Hematopoietic multipotent progenitor cell treated with erythropoietin and hydrocortisone succinate and interleukin-3 and kit ligand, for 17 days (in vitro differentiated cells): ENCODE data around the gene CHST15.

Experiments used
- DNase-seq: peaks from one replicate; pipeline ENCODE4 v3.0.0-alpha.2; 2015; ENCODE audit warnings: low spot score

CHST15 gene

DNA sequence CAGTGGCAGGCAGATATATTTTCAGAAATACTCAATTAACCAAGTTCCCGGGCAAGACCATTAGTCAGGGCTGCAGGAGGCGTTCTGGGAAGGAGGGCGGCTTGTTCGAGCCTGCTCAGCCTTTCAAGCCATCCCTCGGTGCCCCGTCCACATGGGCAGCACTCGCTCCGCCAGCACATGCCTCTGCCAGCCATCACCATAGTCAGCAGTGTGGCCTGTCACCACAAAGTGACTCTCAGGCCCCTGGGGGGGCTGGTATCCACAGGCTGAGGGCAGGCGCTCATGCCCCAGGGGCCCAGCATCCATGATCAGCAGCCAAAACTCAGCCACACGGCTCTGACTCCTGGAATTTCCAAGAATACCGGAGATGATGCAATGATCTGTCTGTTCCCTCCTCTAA, 81.9 kb downstream of the CHST15 start:
- no peak for DNase-seq

DNA sequence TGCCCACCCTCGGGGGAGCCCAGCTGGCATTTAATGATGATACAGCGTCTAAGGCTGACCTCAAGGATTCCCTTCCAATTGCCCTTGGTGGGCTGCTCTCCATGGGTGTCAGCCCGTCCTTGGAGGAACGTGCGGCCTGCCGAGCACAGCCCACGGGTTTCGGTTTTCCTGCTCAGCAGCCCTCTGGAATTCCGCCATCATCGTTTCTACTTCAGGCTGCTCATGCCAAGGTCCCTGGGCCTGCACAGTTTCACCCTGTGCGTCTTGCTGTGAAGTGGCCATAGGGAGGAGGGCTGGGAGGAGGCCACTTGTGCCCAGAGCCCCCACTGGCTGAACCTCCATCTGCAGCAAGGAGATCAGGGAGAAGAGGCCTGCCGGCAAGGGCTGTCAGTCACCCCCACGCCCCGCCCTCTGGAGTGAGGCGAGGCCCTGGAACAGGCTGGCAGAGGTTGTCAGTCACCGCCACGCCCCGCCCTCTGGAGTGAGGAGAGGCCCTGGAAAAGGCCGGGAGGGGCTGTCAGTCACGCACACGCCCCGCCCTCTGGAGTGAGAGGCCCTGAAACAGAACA, 82.8 kb downstream of the CHST15 start:
- no peak for DNase-seq

DNA sequence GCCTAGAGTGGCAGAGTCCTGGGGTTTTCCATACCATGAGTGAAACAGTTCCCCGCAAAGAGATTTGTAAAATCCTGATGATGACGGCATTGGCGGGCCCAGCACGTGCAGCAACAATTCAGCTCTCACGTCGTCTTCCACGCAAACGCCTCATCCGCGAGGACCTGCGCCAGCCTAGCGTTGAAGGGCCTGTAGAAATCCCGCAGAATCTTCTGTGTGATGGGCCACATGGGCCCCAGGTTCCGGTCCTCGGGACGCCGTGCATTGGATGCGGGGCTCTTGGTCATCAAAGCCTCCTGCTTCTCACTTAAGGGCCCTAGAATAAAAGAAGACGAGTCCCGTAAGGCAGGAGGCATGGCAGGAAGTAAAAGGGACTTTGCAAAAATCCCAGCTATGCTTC, 83.4 kb downstream of the CHST15 start:
- no peak for DNase-seq

DNA sequence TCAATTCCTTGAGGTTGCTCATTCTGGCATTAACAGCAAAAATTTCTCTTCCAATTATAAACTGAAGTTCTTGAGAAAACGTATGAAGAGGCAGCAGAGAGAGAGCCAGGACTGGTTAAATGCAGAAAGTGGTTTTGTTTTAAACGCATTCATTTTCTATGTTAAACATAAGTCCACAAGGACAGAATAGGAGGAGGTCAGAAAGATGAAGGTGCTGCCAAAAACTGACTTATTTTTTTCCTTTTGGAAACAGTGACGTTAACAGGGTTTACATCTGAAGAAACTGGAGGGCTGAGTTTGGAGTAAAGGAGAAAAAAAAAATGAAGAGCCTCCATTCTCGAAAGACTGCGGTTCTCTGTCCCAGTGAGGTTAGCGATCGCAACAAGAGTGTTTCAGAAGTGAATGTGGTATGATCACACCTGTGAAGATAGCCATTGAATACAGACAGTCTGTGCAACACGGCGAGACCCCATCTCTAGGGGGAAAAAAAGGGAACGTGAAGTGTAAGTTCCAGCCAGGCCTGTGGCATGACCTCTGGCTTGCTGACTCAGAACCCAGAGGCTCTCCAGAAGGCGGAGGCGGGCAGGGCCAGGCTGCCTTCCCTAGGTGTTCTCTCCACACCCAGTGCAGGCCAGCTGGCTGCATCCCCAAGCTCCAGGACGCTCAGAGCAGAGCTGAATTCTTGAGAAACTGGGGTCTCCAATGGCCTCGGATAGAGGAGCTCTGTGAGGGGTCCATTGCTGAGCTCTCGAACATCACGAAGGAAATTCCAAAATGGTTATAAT, 84.0 kb downstream of the CHST15 start:
- no peak for DNase-seq

DNA sequence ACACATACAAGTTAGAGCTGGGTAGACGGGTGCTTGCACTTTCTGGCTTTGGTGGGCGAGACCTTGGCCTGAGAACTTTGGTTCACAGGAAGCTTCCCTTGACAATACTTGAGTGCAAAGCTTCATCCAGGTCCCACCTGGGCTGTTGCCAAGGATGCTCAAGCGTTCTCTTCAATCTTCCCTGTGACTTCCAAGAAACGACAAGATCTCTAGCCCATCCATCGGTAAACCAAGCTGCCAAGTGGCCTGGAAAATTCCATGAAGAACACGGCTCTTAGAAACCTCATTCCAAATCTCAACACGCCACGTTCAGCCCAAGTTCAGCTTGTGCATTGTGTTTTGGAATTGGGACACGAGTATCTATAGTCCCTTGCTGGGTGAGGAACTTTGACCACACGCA, 84.7 kb downstream of the CHST15 start:
- no peak for DNase-seq

DNA sequence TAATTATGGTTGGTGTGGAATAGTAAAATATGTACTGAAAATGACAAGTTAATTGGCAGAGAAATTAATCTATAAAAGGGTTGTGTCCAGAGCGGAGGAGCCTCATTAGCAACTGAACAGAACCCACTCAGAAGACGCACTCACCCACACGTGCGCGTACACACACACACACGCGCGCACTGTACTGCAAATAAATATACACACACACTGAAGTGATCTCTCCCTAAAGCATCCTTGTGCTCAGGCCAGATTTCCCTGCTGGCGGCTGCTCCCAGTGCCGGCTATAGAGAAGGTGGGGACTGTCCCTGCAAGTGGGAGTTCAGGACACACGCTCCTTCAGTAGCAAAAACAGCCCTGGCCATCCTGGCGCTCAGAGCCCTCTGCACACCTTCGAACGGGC, 85.2 kb downstream of the CHST15 start:
- DNase-seq, result no peak

DNA sequence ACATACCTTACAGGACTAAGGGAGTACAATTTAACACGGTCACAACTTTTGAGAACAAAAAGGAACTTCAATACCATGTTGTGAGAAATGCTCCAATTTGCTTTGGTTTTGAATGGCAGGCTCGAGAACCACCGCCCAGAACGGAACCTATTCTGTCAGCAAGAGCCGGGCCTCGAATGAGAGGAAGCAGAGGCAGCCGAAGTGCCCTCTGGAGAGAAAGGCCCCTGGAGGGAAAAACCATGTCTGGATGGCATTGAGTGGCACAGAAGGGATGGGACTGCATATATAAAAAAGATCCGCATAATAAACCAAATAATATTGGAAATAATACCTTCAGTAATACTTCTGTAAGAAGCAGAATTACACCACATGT, 85.6 kb downstream of the CHST15 start:
- DNase-seq, result no peak

DNA sequence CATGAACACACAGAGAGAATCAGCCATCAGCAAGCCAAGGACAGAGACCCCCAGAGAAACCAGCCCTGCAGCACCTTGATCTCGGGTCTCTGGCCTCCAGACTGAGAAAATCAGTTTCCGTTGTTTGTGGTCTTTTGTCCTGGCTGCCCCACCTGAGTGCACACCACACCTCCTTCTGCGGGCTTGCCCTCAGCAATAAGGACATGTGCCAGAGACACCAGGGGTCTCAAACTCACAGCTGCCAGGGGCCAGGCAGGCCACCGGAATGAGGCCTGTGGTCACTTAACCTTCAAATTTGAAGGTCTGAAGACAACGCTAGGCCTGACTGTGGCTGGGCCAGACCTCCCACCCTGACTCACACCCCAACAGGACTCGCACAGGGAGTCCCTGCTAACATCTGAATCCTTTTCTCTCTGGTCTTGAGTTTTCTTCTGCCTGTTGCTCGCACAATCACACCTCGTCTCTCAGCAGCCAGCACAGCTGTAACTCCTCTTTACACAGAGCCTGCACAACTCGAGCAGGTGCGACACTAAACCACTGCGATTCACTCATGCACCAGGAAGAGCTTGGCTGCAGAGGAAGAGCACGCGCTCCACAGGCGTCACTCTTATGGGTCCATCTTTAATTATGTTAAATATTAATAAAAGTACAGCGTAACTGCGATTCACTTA, 86.2 kb downstream of the CHST15 start:
- no peak for DNase-seq

DNA sequence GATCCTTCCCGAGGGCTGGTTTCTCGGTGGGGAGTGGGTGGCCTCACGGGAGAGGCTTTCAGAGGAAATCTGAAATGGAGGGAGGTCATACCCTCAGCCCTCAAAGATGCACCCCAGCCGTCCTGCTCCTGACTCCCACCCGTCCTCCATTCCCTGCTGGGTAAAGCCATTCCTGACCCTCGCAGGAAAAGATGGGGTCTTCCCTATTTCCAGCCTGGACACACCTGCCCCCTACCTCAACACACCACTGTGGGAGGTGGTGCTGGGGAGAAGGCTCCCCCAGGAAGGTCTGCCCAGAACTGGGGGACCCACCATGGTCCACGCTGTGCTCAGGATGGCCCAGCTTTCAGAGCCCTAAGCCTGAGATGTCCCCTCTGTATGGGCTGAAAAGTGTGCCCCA, 86.9 kb downstream of the CHST15 start:
- DNase-seq, result no peak

DNA sequence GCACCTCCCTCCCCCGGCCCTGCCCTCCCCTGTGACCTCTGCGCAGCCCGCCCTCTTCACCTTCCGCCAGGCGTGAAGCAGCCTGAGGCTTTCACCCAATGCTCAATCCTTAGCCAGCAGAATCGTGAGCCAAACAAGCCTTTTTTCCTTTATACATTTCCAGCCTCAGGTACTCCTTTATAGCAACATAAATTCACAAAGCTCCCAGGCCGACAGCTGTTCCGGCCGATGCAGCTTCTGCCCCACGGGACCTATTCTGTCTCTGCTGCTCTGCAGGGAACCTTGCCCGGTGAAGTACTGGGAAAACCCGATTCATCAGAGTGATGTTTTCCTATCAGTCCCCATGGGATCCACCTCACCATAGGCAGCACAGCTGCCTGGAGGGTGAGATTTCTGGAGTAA, 87.4 kb downstream of the CHST15 start:
- no peak for DNase-seq

DNA sequence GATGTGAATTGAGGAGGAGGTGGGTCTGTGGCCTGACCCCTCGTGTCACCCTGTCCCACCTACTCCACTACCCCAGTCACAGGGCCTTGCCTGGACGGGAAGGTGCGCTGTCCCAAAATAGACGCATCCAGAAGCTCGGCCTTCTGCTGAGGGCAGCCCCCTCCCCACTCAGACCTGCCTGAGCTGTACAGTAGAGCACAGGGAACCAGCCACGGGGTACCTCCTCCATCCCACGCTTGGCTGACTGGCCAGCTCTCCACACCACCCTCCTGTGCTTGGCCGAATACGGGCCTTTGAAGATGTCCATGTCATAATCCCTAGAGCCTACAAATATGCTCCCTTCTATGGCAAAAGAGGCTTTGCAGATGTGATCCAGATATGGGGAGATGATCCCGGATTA, 88.3 kb downstream of the CHST15 start:
- no peak for DNase-seq

DNA sequence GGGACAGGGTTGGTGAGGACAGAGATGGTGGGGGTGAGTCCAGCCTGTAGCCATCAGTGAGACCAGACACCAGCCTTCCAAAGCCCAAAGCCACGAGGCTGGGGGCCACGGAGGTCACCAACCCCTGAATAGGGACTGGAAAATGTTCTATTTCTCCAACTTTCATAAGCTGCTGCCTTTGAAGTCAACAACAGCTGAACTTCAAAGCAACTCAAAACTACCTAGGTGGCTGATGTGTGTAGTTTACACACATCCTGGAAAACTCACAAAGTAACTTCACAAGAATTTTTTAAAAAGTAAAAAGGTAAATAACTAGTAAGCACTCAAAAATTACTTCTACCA, 88.8 kb downstream of the CHST15 start:
- no peak for DNase-seq

DNA sequence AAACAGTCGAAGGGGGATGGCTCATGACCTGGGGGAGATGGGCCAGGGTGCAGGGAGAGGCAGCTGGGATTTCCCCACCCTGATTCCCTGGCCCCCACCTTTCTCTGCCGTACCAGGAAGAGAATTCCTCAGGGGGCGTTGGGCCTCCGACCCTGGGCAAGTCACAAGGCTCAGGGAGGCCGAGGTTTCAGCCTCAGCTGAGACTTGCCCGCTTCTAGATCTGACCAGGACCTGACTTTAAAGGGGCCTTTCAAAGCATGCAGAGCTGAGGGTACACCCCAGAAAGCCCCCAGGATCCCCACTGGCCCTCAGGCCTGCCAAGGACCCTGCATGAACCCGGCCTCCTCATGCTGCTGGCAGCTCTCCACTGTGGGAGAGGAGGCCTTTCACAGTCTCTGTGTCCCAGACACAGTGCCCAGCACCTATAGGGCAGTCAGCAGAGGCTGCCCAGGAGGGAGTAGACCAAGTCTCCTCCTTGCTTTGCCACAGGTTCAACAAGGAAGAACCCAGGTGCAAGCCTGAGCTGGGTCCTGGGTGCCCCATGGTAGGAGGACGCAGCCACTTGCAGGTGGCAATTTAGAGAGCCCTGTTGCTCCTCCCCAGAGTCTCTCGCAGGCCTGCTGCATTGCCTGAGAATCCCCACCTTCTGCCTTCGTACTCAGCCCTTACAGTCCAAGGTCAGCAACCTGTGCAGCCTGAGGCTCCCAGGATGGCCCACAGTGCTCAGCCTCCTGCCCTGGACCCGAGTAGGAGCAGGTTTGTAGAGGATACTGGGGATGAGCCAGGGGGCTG, 89.3 kb downstream of the CHST15 start:
- no peak for DNase-seq

DNA sequence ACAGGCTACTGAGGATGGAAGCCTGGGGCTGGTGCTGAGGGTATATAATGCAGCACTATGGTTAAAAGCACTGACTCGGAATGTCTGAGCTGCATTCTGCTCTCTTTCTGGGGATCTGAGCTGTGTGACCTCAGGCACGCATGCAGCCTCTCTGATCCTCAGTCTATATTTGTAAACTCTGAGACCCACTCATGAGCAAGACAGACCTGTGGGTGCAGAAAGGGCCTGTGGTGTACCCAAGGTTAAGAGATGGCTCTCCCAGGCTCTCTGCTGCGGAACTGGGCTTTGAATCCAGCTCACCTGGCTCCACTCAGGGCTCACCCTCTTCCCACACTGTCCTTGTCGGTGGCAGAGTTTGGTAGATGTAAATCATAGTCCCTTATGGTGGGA, 89.9 kb downstream of the CHST15 start:
- DNase-seq, result no peak

DNA sequence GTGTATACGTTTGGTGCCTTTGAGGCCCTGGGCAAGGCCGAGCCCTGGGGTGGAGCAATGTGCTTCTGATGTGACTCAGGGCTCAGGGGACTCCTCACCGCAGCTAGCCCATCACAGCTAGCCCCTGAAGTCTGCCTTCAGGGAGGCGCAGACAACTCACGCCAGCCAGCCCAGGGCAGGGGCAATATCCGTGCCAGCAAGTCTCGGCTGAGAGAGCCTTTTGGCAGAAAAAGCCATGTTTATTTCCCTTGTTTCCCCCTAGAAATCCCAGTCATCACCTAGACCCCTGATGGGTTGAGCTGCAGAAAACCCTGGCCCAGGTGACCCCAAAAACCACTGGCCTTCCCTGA, 90.4 kb downstream of the CHST15 start:
- no peak for DNase-seq

DNA sequence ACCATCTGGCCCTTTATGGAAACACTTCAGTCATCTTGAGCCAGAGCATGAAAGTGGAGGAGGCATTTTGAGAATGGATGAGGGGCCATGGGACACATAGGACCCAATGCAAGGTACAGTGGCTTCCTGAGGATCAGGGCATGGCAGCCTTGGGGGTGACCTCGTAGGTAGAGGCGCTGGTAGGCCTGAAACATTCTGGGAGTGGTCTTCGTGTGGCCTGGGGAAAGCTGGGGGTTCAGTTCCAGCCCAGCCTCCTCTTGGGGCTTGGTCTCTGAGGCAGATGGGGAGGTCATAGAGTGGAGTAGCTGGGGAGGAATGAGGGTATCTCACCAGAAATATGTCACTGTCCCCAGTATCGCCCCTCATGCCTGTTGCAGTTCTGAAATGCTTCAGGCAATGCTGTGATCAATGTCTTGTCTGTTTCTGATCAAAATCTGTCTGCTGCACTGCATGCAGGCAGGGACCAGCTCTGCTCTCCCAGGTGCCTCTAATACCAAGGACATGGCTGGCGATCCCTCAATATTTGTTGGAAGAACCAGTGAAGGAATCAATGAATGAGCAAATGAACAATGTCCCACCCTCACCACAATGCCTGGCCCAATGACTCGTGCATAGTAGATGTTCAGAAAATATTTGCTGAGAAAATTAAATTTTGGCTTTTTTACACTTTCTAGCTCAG, 90.9 kb downstream of the CHST15 start:
- DNase-seq, result no peak

DNA sequence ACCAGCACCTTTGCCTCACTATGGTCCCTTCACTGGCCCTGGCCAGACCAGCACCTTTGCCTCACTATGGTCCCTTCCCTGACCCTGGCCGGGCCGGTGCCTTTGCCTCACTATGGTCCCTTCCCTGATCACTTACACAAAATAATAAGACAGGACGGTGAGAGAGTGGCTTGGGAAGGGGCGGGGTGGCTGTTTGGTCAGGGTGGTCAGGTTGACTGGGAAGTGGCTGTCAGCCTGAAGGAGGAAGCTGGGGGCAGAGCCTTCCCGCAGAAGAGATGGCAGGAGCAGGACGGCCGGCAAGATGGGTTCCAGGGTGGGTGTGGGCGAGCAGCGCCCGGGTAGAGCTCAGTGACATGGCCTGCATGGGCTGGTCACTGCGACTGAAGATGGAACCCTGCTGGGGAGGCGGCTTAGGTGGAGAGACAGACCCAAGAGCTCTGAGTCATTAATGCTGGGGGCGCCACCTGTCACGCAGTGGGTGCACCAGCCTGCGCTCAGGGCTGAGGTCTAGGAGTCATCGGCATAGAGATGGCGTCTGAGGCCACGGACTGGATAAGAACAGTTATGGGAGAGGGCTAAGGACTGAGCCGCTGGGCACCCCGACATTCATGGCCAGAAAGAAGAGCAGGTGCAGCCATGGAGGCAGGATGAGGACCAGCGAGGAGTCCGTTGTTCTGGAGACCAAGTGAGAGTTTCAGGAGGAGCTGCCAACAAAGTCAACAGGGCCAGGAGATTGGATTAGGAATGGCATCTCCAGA, 91.8 kb downstream of the CHST15 start:
- DNase-seq, result no peak

DNA sequence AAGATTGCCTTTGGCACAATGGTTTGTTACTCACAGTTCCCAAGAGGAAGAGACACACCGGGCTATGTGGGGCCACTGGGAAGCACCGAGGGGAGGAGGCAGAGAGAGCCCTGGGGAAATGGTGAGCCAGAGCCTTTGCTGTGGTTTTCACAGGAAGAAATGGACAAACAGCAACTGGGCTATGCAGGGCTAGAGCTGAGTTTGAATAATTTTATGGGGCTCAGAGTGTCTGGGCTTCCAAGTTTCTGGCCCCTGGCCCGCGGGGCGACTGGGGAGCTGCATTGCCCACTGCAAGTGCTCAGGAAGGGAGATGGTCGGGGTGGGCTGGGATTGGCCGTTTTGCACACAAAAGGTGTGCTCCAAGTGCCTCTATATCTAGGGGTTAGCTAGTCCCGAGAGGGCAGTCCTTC, 92.6 kb downstream of the CHST15 start:
- DNase-seq, result no peak

DNA sequence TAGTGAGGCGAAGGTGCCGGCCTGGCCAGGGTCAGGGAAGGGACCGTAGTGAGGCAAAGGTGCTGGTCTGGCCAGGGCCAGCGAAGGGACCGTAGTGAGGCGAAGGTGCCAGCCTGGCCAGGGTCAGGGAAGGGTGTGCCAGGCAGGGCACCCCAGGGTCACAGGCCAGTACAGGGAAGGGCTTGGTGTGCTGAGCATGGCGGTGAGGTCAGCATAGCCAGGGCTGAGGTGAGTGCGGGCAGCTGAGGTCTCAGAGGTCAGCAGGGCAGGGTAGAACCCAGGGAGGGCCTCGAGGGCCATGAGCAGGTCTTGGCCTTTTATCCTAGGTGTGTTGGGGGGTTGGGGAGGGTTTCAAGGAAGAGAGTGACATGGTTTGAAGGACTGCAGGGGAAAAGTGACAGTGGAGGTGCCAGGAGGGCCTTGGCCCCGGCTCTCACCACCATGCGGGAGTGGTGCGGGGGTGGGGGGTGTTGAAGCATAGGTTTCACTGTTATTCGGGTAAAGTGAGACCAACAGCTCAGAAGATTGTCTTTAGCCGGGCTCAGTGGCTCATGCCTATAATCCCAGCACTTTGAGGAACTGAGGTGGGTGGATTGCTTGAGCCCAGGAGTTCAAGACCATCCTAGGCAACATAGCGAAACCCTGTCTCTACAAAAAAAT, 93.3 kb downstream of the CHST15 start:
- no peak for DNase-seq

DNA sequence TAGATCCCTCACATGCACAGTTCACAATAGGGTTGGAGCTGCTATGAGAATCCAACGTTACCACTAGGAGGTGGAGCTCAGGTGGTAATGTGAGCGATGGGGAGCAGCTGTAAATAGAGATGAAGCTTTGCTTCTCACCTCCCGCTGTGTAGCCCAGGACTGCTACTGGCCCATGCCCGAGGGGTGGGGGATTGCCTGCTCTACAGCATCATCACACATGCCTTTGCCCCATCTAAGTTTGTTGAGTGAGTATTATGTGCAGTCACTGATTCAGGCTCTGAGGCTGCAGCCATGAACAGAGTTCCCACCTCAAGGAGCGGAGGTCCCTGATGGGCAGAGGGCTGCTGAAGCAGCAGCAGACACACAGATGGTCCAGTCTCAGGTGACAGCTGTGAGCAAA, 94.1 kb downstream of the CHST15 start:
- no peak for DNase-seq
